Endothelial cell of umbilical vein (primary cell): Measurements from ENCODE around the gene CEMIP. TPM values are rescaled to one million over a fixed set of nuclear protein-coding genes. Genes with fewer than 3 reads are reported as not detected.

ENCODE experiments used
- BruUV-seq: library from RNA; stranded (reverse); fragments of 400-500 nt; replicated peaks from 2 replicates; lab custom pipeline; 2021; lab: Mats Ljungman, UMichigan
- CTCF ChIA-PET: fragments of 300-600, 350-600 bp; sonication (Branson Sonifier 250); formaldehyde crosslinking; loops from one replicate; lab custom pipeline; 2021; ENCODE audit warnings: antibody characterized with exemption, inconsistent platforms; lab: Charles Lee
- POLR2A ChIA-PET: fragments of 300-600, 350-600 bp; sonication (Branson Sonifier 250); formaldehyde crosslinking; loops from one replicate; lab custom pipeline; 2021; ENCODE audit warnings: antibody characterized with exemption, inconsistent platforms; lab: Charles Lee
- DNase-seq: peaks from one replicate; pipeline ENCODE4 v3.0.0-alpha.2; 2011; ENCODE audit warnings: low read depth, low spot score
- FAIRE-seq: peaks from 2 replicates; lab custom pipeline; 2011; peaks lifted over from hg19 to GRCh38; lab: Jason Lieb, UNC
- H2AFZ ChIP-seq: 2 replicates; pipeline ENCODE4 v1.6.0; 2012; ENCODE audit warnings: low read depth, low read length, control low read depth, inconsistent platforms
- H3K27ac ChIP-seq: 2 replicates; pipeline ENCODE4 v1.5.1; 2011; ENCODE audit warnings: low read depth, mild to moderate bottlenecking, control low read depth, low read length, moderate library complexity; ENCODE audit not compliant: insufficient read depth
- H3K27me3 ChIP-seq, 2 experiments: 2 replicates each; pipeline versions ENCODE4 v1.6.0 to v1.6.1; 2011; ENCODE audit warnings: low read length in 2 of 2, mixed read lengths in 1 of 2; ENCODE audit not compliant: control insufficient read depth in 2 of 2, insufficient read depth in 2 of 2
- H3K36me3 ChIP-seq, 2 experiments: 2 replicates in 1 of 2; 3 replicates in 1 of 2; pipeline ENCODE4 v1.5.1; 2011; ENCODE audit warnings: low read length in 2 of 2, mild to moderate bottlenecking in 1 of 2, moderate library complexity in 1 of 2; ENCODE audit not compliant: control insufficient read depth in 2 of 2, insufficient read depth in 2 of 2; ENCODE audit errors: extremely low read depth in 1 of 2
- H3K4me1 ChIP-seq: 3 replicates; pipeline ENCODE4 v1.5.1; 2011; ENCODE audit warnings: mild to moderate bottlenecking, low read length; ENCODE audit not compliant: control insufficient read depth, insufficient read depth; ENCODE audit errors: extremely low read depth
- H3K4me2 ChIP-seq: 2 replicates; pipeline ENCODE4 v1.6.1; 2011; ENCODE audit warnings: low read length, control low read depth, mixed read lengths; ENCODE audit not compliant: insufficient read depth
- H3K4me3 ChIP-seq, 3 experiments: fragments of 200-600 bp in 1 of 3; sonication (generic), shearing (Covaris generic) in 1 of 3; replicated peaks in 1 of 3; 2 replicates each; pipeline ENCODE4 v1.5.1; 2011 to 2016; ENCODE audit warnings: control low read depth in 3 of 3, low read length in 3 of 3, mild to moderate bottlenecking in 2 of 3, inconsistent platforms in 1 of 3, low read depth in 1 of 3, moderate library complexity in 1 of 3; ENCODE audit not compliant: insufficient read depth in 1 of 3
- H3K79me2 ChIP-seq: 2 replicates; pipeline ENCODE4 v1.6.0; 2012; ENCODE audit warnings: low read length, inconsistent platforms; ENCODE audit not compliant: control insufficient read depth, insufficient read depth
- H3K9ac ChIP-seq: replicated peaks from 2 replicates; pipeline ENCODE3; 2011; ENCODE audit warnings: low read length, control low read depth; ENCODE audit not compliant: insufficient read depth; ENCODE audit errors: extremely low read depth
- H3K9me1 ChIP-seq: replicated peaks from 3 replicates; pipeline ENCODE4 v1.6.0; 2011; ENCODE audit warnings: mild to moderate bottlenecking, low read length; ENCODE audit not compliant: control insufficient read depth, insufficient read depth; ENCODE audit errors: extremely low read depth
- H3K9me3 ChIP-seq: replicated peaks from 2 replicates; pipeline ENCODE4 v1.5.1; 2012; ENCODE audit warnings: low read length, inconsistent platforms; ENCODE audit not compliant: control insufficient read depth, insufficient read depth
- H4K20me1 ChIP-seq: replicated peaks from 2 replicates; pipeline ENCODE3; 2011; ENCODE audit warnings: mild to moderate bottlenecking, low read length; ENCODE audit not compliant: control insufficient read depth, insufficient read depth; ENCODE audit errors: extremely low read depth
- CTCF ChIP-seq, 2 donors: IDR thresholded peaks; 1 replicate in 1 of 2; 2 replicates in 1 of 2; pipeline ENCODE4 v1.5.1; 2011; ENCODE audit warnings: low read length in 2 of 2, mild to moderate bottlenecking in 2 of 2, moderate library complexity in 2 of 2, control low read depth in 1 of 2, inconsistent platforms in 1 of 2, low read depth in 1 of 2; ENCODE audit not compliant: insufficient read depth in 1 of 2; ENCODE audit errors: extremely low read depth in 1 of 2
- EZH2 ChIP-seq: IDR thresholded peaks from 2 replicates; pipeline ENCODE4 v1.6.1; 2012; ENCODE audit warnings: borderline replicate concordance, low read depth, mild to moderate bottlenecking, moderate library complexity, low read length, inconsistent platforms; ENCODE audit not compliant: severe bottlenecking
- FOS ChIP-seq: IDR thresholded peaks from 2 replicates; pipeline ENCODE4 v1.6.1; 2011; ENCODE audit warnings: mild to moderate bottlenecking, low read length, moderate library complexity, borderline replicate concordance; ENCODE audit not compliant: insufficient read depth
- GATA2 ChIP-seq: IDR thresholded peaks from 2 replicates; pipeline ENCODE4 v1.7.0; 2011; ENCODE audit warnings: low read depth, mild to moderate bottlenecking, moderate library complexity, mixed read lengths, low read length; ENCODE audit not compliant: insufficient read length, insufficient read depth
- JUN ChIP-seq: IDR thresholded peaks from 2 replicates; pipeline ENCODE4 v1.6.1; 2011; ENCODE audit warnings: borderline replicate concordance, low read depth; ENCODE audit not compliant: insufficient read length, insufficient read depth
- MAX ChIP-seq: IDR thresholded peaks from 2 replicates; pipeline ENCODE4 v1.6.1; 2011; ENCODE audit not compliant: insufficient read depth, insufficient read length
- MYC ChIP-seq: IDR thresholded peaks from one replicate; pipeline ENCODE4 v1.6.1; 2011; ENCODE audit warnings: mild to moderate bottlenecking, low read depth, low read length
- POLR2A ChIP-seq: IDR thresholded peaks from 2 replicates; pipeline ENCODE4 v1.6.1; 2012; ENCODE audit warnings: low read depth, mild to moderate bottlenecking, control low read depth, low read length
- POLR2AphosphoS5 ChIP-seq: IDR thresholded peaks from 2 replicates; pipeline ENCODE4 v1.6.1; 2012; ENCODE audit warnings: low read depth, mild to moderate bottlenecking, control low read depth, low read length, moderate library complexity; ENCODE audit not compliant: insufficient read depth
- dilution Hi-C: fragments of 300-500 bp; cut with MboI; formaldehyde crosslinking; loops from one replicate; pipeline ENCODE4 v1.15.0; 2019; ENCODE audit warnings: low sequenced_read_pairs; ENCODE audit not compliant: extremely low pct_ligation_motif_present
- intact Hi-C: fragments of 100-400 bp; cut with micrococcal nuclease; formaldehyde crosslinking; loops from one replicate; pipeline ENCODE4 v1.10.0; 2022
- polyA plus RNA-seq, 4 experiments: library from polyadenylated mRNA; depleted of rRNA in 3 of 4; stranded (reverse) in 3 of 4; unstranded in 1 of 4; fragments of >200 nt; gene quantifications; 2 replicates each; pipeline versions ENCODE4 v1.2.1 to v1.2.3, GENCODE V29; 2011 to 2012; ENCODE audit warnings: missing spikeins in 1 of 4
- total RNA-seq: library from RNA; stranded (reverse); gene quantifications from 2 replicates; pipeline ENCODE4 v1.2.3, GENCODE V29; 2021

Gene CEMIP
- total and polyA plus RNA-seq, 2 donors (not counting 3 experiments of a cell fraction or from before 2014, with no cell fraction given): 0.01 TPM; not detected in 1

- Histone ChIP-seq H3K9me1 (no peaks in the 10 kb centered on the region), H3K4me1 (no peaks in the 10 kb centered on the region), H2AFZ (no peak overlapping the region), H3K9me3 (no peaks in the 10 kb centered on the region), H3K79me2 (peaks cover 22% of the 10 kb centered on the region), H3K27me3 (no peaks in the 10 kb centered on the region), H3K4me3 (no peak overlapping the region), H3K9ac (no peak overlapping the region), H3K36me3 (no peaks in the 10 kb centered on the region), H3K4me2 (no peak overlapping the region), H4K20me1 (no peaks in the 10 kb centered on the region), H3K27ac (no peak overlapping the region)
- intact Hi-C loops (no loop called here), dilution Hi-C loops (no loop called here)
- no peak for DNase-seq
- FAIRE-seq: no peak
- TF ChIP-seq POLR2A: no peak
- TF ChIP-seq MAX: no peak
- no peak for TF ChIP-seq FOS
- TF ChIP-seq POLR2AphosphoS5: no peak
- TF ChIP-seq JUN: no peak
- TF ChIP-seq EZH2: no peak
- TF ChIP-seq GATA2: no peak
- no peak for TF ChIP-seq CTCF (IDR thresholded peaks at IDR 0.05; ENCODE audit: extremely low read depth in 1 of 2, insufficient read depth in 1 of 2, low read depth in 1 of 2, low read length in 2 of 2)
- no peak for TF ChIP-seq MYC
- no TSS peak for BruUV-seq
- ChIA-PET POLR2A (no interaction called here), CTCF (interaction anchor here (1.6 kb wide), 1 partner anchor 22 kb away, joined by 3 read pairs; no protein-coding TSS in a partner anchor)
Observed at GRCh38 chr15:80730387-80730786, 48.8 kb upstream of the CEMIP start.
